Occipital lobe (tissue), 2 donors: ENCODE data around the gene FAM8A1. TPM values are rescaled to one million over a fixed set of nuclear protein-coding genes. Genes with fewer than 3 reads are reported as not detected.

Experiments used
- DNase-seq: peaks from one replicate; lab custom pipeline; 2025; lab: John Stamatoyannopoulos, UW
- total RNA-seq: library from RNA; depleted of rRNA; stranded (reverse); fragments of >200 nt; gene quantifications from one replicate; pipeline ENCODE4 v1.2.3, GENCODE V29; 2014

Gene FAM8A1
- total RNA-seq, 1 donor from 2014 or later: 59.7 TPM

DNA sequence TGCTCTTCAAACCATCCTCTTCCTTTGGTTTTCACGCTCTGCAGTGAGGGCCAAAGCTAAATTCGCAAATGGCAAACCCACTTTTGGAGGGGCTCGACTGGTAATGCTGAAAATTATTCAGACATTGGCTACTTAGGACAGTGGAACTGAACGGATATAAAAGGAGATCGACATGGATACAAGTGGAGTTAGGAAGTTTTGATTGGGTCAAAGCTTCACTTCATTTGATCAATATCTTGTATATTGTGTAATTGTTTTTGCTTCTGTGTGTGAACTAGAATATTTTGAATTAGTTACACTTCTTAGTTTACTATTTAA lies 1.2 kb downstream of the FAM8A1 start:
- DNase-seq: no peak

- no peak for DNase-seq
Observed at GRCh38 chr6:17602888-17603287, 2.8 kb downstream of the FAM8A1 start.

DNA sequence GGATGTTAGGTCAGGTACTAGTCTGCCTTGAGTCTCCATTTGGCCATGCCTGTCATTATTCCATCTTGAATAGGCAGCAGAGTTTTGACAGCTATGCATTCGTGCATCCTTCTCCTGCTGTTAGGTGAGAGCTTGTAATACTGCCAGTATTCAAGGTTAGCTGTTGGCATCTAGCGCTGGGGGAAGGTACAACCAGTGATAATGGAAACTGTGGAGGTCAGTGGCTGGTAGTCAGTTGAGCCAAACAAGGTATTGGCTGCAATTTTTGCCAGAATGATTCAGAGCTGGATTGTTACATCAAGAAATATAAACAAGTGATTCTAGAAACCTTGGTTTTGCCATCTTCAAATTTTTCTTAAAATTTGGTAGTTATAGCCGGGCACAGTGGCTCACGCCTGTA lies 6.5 kb downstream of the FAM8A1 start:
- no peak for DNase-seq

DNA sequence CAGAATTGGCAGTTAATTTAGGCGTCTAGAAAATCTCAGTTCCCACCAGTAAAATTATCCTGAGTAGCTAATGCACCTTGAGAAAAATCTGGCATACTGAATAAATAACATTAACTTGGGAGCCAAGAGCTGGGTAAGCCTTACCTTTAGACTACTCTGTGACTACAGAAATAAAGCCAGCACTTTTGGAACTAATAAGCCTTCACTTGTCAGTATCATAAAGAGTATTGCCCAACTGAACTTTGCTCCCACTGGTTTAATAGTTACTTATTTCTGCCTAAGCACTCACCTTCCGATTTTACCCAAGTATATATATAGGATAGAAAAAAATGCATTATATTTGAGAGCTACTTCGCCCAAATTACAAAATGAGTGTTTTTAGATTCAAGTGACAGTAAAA lies 10.7 kb downstream of the FAM8A1 start:
- no peak for DNase-seq

- no peak for DNase-seq
Observed at GRCh38 chr6:17612048-17612447, 11.9 kb downstream of the FAM8A1 start.

GRCh38 chr6:17615794-17616193 lies 15.7 kb downstream of the FAM8A1 start:
- no peak for DNase-seq

GRCh38 chr6:17621003-17621402 lies 20.9 kb downstream of the FAM8A1 start:
- DNase-seq: no peak

DNA sequence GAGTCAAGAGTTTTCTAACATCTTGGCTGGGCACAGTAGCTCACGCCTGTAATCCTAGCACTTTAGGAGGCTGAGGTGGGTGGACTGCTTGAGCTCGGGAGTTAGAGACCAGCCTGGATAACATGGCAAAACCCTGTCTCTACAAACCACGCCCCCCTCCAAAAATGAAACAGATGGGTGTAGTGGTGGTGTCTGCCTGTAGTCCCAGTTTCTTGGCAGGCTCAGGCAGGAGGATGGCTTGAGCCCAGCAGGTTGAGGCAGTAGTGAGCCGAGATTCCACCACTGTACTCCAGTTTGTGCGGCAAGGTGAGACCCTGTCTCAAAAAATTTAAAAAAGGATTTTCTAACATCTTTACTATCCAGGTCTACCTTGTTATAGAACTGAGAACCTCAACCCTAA lies 22.0 kb downstream of the FAM8A1 start:
- DNase-seq: no peak

- DNase-seq: no peak
Observed at GRCh38 chr6:17624396-17624795, 24.3 kb downstream of the FAM8A1 start.

- no peak for DNase-seq
Observed at GRCh38 chr6:17628873-17629272, 28.8 kb downstream of the FAM8A1 start.

- no peak for DNase-seq
Observed at GRCh38 chr6:17629824-17630510, 29.9 kb downstream of the FAM8A1 start.

DNA sequence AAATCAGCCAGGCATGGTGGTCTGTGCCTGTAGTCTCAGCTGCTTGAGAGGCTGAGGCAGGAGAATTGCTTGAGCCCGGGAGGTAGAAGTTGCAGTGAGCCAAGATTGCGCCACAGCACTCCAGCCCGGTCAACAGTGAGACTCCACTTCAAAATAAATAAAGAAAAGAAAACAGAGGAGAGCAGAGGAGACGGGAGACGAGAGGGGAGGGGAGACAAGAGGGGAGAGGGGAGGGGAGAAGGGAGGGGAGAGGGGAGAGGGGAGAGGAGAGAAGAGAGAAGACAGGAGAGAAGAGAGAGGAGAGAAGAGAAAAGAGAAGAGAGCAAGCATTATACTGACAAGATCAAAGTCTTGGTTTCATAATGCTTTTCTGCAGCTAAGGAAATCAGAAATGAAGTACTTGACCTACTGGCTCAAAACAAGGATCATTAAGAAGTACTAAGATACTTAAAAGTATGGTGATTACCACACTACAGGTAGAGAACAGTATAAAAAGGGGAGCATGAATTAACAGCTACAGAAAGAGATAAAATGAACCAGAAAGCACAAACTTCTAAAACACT lies 30.5 kb downstream of the FAM8A1 start:
- DNase-seq: no peak

GRCh38 chr6:17632934-17633333 lies 32.8 kb downstream of the FAM8A1 start:
- DNase-seq: no peak

- no peak for DNase-seq
Observed at GRCh38 chr6:17633465-17634188, 33.5 kb downstream of the FAM8A1 start.

DNA sequence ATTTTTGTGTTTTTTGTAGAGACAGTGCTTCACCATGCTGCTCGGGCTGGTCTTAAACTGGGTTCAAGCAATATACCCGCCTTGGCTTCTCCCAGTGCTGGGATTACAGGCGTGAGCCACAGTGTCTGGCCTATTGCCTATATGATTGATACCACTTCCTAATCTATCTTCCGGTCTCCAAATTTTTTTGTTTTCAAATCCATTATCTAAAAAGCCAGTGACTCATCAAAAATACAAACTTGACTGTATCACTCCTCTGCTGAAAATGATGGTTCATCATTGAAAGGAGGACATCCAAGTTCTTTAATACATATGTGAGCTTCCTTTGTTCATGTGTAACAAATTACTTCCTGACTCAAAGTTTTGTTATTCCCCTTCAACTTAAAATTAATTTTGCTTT lies 35.5 kb downstream of the FAM8A1 start:
- DNase-seq: no peak

GRCh38 chr6:17638212-17638715 lies 38.2 kb downstream of the FAM8A1 start:
- DNase-seq: no peak

GRCh38 chr6:17640477-17640917 lies 40.4 kb downstream of the FAM8A1 start:
- DNase-seq: no peak

GRCh38 chr6:17648745-17649144 lies 48.6 kb downstream of the FAM8A1 start:
- DNase-seq: no peak

GRCh38 chr6:17650656-17651309 lies 50.7 kb downstream of the FAM8A1 start:
- no peak for DNase-seq

- DNase-seq: no peak
Observed at GRCh38 chr6:17653198-17653882, 53.2 kb downstream of the FAM8A1 start.

DNA sequence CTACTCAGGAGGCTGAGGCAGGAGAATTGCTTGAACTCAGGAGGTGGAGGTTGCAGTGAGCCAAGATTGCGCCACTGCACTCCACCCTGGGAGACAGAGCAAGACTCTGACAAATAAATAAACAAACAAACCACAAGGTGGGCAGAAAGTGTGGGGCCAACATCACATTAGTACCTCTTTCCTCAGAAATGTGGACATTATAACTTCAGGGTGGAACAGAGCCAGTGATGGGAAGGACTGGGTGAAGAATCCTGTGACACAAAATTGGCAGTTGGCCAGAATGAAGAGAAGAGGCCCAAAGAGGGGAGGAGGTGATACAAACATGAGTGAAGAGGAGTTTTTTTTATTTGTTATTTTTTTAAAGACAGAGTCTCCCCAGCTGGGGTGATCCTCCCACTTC lies 56.0 kb downstream of the FAM8A1 start:
- DNase-seq: no peak

- no peak for DNase-seq
Observed at GRCh38 chr6:17656644-17657043, 56.5 kb downstream of the FAM8A1 start.
